Smooth muscle cell (in vitro differentiated cells): ENCODE results near the gene EFCAB6. TPM values are rescaled to one million over a fixed set of nuclear protein-coding genes. Genes with fewer than 3 reads are reported as not detected.

Experiments used
- DNase-seq: peaks from one replicate; lab custom pipeline; 2025; ENCODE audit not compliant: unreplicated experiment; lab: John Stamatoyannopoulos, UW
- H2AFZ ChIP-seq: fragments of 200-600 bp; sonication (generic); 2 replicates; pipeline ENCODE4 v1.6.0; 2016; ENCODE audit warnings: antibody characterized with exemption, low read depth, mild to moderate bottlenecking
- H3F3A ChIP-seq: fragments of 200-600 bp; sonication (generic); 2 replicates; pipeline ENCODE4 v1.6.0; 2017; ENCODE audit warnings: antibody characterized with exemption, low read depth
- H3K27ac ChIP-seq: fragments of 200-600 bp; sonication (generic); 2 replicates; pipeline ENCODE4 v1.5.1; 2016; ENCODE audit warnings: low read depth, mild to moderate bottlenecking
- H3K27me3 ChIP-seq: fragments of 200-600 bp; sonication (generic); 2 replicates; pipeline ENCODE4 v1.6.1; 2016; ENCODE audit warnings: low read depth, mild to moderate bottlenecking
- H3K36me3 ChIP-seq: fragments of 200-600 bp; sonication (generic); 2 replicates; pipeline ENCODE4 v1.5.1; 2016; ENCODE audit warnings: low read depth
- H3K4me1 ChIP-seq: fragments of 200-600 bp; sonication (generic); 2 replicates; pipeline ENCODE4 v1.5.1; 2016; ENCODE audit warnings: low read depth
- H3K4me2 ChIP-seq: fragments of 200-600 bp; sonication (generic); 2 replicates; pipeline ENCODE4 v1.6.0; 2016; ENCODE audit warnings: mild to moderate bottlenecking
- H3K4me3 ChIP-seq: fragments of 200-600 bp; sonication (generic); 2 replicates; pipeline ENCODE4 v1.5.1; 2016; ENCODE audit warnings: mild to moderate bottlenecking
- H3K79me2 ChIP-seq: fragments of 200-600 bp; sonication (generic); 2 replicates; pipeline ENCODE4 v1.6.0; 2016; ENCODE audit warnings: low read depth, mild to moderate bottlenecking
- H3K9ac ChIP-seq: fragments of 200-600 bp; sonication (generic); 2 replicates; pipeline ENCODE4 v1.6.0; 2016; ENCODE audit warnings: low read depth
- H3K9me3 ChIP-seq: fragments of 200-600 bp; sonication (generic); replicated peaks from 2 replicates; pipeline ENCODE4 v1.5.1; 2016; ENCODE audit warnings: low read depth
- H4K20me1 ChIP-seq: fragments of 200-600 bp; sonication (generic); 2 replicates; pipeline ENCODE4 v1.6.0; 2016; ENCODE audit warnings: low read depth
- WGBS: methylation state at CpG from one replicate; pipeline ENCODE4 v1.1.7; 2016; ENCODE audit warnings: low lambda C conversion rate; 5-methylcytosine and 5-hydroxymethylcytosine counted together
- polyA plus RNA-seq: library from polyadenylated mRNA; unstranded; fragments of >200 nt; fragmentation: Nextera tagmentation; extraction: Ambion mirVana; gene quantifications from 2 replicates; pipeline ENCODE4 v1.2.1, GENCODE V29; 2016
- total RNA-seq: library from RNA; depleted of rRNA; stranded (reverse); fragments of >200 nt; gene quantifications from 2 replicates; pipeline ENCODE4 v1.2.3, GENCODE V29; 2014
- TF ChIP-seq, protein P1 (sequence below): fragments of 200-600 bp; sonication (generic); IDR thresholded peaks from 2 replicates; pipeline ENCODE4 v1.5.1; 2017; ENCODE audit warnings: borderline replicate concordance, mild to moderate bottlenecking, antibody characterized with exemption; ENCODE audit not compliant: insufficient read depth, poor library complexity, severe bottlenecking

The EFCAB6 gene
- total and polyA plus RNA-seq, 2 experiments from 2014 or later = 0.80 to 2.9 TPM

GRCh38 chr22:43824724-43825420, 12.8 kb upstream of the EFCAB6 start:
- Histone ChIP-seq H2AFZ (no peak overlapping the region), H3K9ac (no peak overlapping the region), H3K27me3 (no peaks in the 10 kb centered on the region), H3K9me3 (no peaks in the 10 kb centered on the region), H3K27ac (no peak overlapping the region), H3F3A (peaks cover 19% of the 10 kb centered on the region), H3K79me2 (no peaks in the 10 kb centered on the region), H4K20me1 (no peaks in the 10 kb centered on the region), H3K36me3 (no peaks in the 10 kb centered on the region), H3K4me1 (peaks cover 7% of the 10 kb centered on the region), H3K4me2 (no peak overlapping the region), H3K4me3 (no peak overlapping the region)
- DNase-seq = no peak
- WGBS = 90% methylated on average over 26 of the region's 26 CpGs
- TF ChIP-seq, protein P1, sequence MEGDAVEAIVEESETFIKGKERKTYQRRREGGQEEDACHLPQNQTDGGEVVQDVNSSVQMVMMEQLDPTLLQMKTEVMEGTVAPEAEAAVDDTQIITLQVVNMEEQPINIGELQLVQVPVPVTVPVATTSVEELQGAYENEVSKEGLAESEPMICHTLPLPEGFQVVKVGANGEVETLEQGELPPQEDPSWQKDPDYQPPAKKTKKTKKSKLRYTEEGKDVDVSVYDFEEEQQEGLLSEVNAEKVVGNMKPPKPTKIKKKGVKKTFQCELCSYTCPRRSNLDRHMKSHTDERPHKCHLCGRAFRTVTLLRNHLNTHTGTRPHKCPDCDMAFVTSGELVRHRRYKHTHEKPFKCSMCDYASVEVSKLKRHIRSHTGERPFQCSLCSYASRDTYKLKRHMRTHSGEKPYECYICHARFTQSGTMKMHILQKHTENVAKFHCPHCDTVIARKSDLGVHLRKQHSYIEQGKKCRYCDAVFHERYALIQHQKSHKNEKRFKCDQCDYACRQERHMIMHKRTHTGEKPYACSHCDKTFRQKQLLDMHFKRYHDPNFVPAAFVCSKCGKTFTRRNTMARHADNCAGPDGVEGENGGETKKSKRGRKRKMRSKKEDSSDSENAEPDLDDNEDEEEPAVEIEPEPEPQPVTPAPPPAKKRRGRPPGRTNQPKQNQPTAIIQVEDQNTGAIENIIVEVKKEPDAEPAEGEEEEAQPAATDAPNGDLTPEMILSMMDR = no peak

DNA sequence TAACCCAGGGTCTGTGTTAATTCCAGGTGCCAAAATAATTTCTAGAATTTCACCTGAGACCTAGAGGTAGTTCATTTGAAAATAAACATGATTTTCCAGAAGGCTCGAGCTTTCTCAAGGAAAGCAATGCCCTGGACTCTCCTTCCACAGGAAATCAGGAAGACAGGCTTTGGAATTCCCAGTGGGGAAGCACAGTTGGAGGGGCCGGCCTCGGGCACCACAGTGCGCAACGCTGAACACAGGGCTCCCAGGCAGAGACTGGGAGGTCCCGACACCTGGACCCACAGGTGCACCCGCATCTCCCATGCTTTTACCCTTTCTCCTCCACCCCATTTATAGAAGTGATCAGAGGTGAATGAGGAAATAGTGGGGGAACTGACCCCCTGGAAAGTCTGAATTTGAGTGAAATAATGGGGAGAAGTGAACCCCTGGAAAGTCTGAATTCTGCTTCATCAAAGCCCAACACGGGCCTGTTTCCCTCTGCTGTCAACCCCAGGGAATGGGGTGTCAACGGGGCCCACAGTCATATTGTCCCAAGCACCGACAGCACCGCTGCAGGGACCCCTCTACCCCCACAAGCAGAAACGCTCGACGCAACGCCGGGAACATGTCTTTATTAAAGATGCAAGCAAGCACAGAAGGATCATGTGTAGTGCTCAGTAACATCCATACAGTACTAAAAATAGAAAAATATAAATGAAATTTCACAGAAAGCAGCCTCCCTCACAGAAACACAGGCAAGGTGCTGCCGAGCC, 12.0 kb upstream of the EFCAB6 start:
- Histone ChIP-seq H3K36me3 (no peaks in the 10 kb centered on the region), H3K4me3 (no peak overlapping the region), H4K20me1 (no peaks in the 10 kb centered on the region), H3K9ac (no peak overlapping the region), H3K4me1 (peaks cover 7% of the 10 kb centered on the region), H3K27ac (no peak overlapping the region), H3K9me3 (no peaks in the 10 kb centered on the region), H2AFZ (no peak overlapping the region), H3K27me3 (no peaks in the 10 kb centered on the region), H3K79me2 (no peaks in the 10 kb centered on the region), H3F3A (peaks cover 19% of the 10 kb centered on the region), H3K4me2 (no peak overlapping the region)
- TF ChIP-seq, protein P1 = no peak
- no peak for DNase-seq
- WGBS = 91% methylated on average over 17 of the region's 17 CpGs

GRCh38 chr22:43823353-43823908, 11.3 kb upstream of the EFCAB6 start:
- WGBS = 82% methylated on average over 13 of the region's 13 CpGs
- DNase-seq = no peak
- no peak overlapping the region for H2AFZ ChIP-seq
- TF ChIP-seq, protein P1 = no peak
- H3K27me3 ChIP-seq = no peaks in the 10 kb centered on the region
- H3K4me3 ChIP-seq = no peak overlapping the region
- H3K27ac ChIP-seq = no peak overlapping the region
- H4K20me1 ChIP-seq = no peaks in the 10 kb centered on the region
- no peaks in the 10 kb centered on the region for H3K9me3 ChIP-seq
- no peaks in the 10 kb centered on the region for H3K36me3 ChIP-seq
- H3K4me2 ChIP-seq = no peak overlapping the region
- H3F3A ChIP-seq = peaks cover 19% of the 10 kb centered on the region
- H3K79me2 ChIP-seq = no peaks in the 10 kb centered on the region
- H3K4me1 ChIP-seq = peaks cover 7% of the 10 kb centered on the region
- H3K9ac ChIP-seq = no peak overlapping the region
